Activated naive CD4-positive, alpha-beta T cell treated with anti-CD3 and anti-CD28 coated beads, Interleukin-2, amount 10 ng/mL, durations not matched to agents 7 days and 5 days (primary cell): ENCODE measurements around the gene CAPN5.

Experiments
- CTCF ChIA-PET: fragments of 350-600 bp; sonication (Branson Sonifier 250); formaldehyde crosslinking; loops from one replicate; lab custom pipeline; 2021; ENCODE audit warnings: antibody characterized with exemption; lab: Charles Lee
- DNase-seq: peaks from one replicate; pipeline ENCODE4 v3.0.0-alpha.2; 2020
- H3K27ac Mint-ChIP-seq: one replicate; pipeline ENCODE4 v1.8.0; 2021; ENCODE audit warnings: mild to moderate bottlenecking, moderate library complexity, mixed read lengths
- H3K27me3 Mint-ChIP-seq: one replicate; pipeline ENCODE4 v1.8.0; 2021; ENCODE audit warnings: mild to moderate bottlenecking, mixed read lengths
- H3K36me3 Mint-ChIP-seq: one replicate; pipeline ENCODE4 v1.8.0; 2021; ENCODE audit warnings: mixed read lengths
- H3K4me1 Mint-ChIP-seq: one replicate; pipeline ENCODE4 v1.8.0; 2021; ENCODE audit warnings: mixed read lengths
- H3K4me3 Mint-ChIP-seq: one replicate; pipeline ENCODE4 v1.8.0; 2021; ENCODE audit warnings: mild to moderate bottlenecking, moderate library complexity, mixed read lengths
- H3K9me3 Mint-ChIP-seq: one replicate; pipeline ENCODE4 v1.8.0; 2021; ENCODE audit warnings: mixed read lengths

CAPN5 gene

DNA sequence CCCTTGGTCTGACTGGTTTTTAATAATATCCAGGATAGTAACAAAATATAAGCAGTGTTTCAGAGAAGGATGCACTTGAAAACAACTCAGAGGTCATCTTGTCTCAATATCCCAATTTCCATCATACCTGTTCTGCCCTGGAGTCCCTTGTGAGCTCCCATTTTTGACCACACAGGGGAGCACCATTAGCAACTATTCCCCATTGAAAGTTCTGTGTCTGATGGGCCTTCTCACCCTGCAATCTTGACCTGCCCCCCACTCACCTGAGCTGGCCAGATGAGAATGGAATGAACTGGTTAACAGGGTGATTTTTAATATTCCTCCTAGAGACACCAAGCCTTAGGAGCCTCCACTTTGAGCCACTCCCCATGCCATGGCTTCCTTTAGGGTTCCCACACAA lies 3.8 kb upstream of the CAPN5 start:
- no peak for DNase-seq

DNA sequence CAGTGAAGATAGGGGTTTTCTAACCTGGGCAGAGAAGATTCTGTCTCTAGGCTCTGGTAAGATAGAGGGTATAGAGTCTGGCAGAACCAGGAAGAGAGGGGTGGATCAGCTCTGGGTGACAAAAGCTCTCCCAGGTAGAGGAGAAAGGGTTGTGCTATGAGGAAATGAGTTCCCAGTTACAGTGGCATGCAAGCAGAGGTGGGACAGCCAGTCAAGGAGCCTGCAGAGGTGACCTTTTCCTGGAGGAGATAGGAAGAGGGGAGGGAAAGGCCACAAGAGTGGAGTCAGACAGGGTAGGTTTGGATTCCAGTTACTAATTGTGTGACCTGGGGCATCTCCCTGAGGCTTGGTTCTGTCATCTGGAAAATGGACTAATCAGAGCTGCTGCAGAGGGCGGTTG lies 3.4 kb upstream of the CAPN5 start:
- CTCF ChIA-PET, result interaction anchor here (0.6 to 5.7 kb wide), 9 partner anchors 9 to 281 kb away, joined by 3 to 56 read pairs (median 4); partner anchors contain the start of gene TSKU
- Mint-ChIP-seq H3K27ac (no peak overlapping the region), H3K36me3 (no peaks in the 10 kb centered on the region), H3K27me3 (peaks cover 65% of the 10 kb centered on the region), H3K9me3 (no peaks in the 10 kb centered on the region), H3K4me3 (no peak overlapping the region), H3K4me1 (peaks cover 10% of the 10 kb centered on the region)
- no peak for DNase-seq

More for the DNA sequence above, 3.8 kb upstream of the CAPN5 start:
- Mint-ChIP-seq H3K36me3 (no peaks in the 10 kb centered on the region), H3K27ac (no peak overlapping the region), H3K4me1 (peaks cover 10% of the 10 kb centered on the region), H3K4me3 (no peak overlapping the region), H3K27me3 (peaks cover 64% of the 10 kb centered on the region), H3K9me3 (no peaks in the 10 kb centered on the region)
- CTCF ChIA-PET, result interaction anchor here (0.9 to 5.7 kb wide), 7 partner anchors 8 to 280 kb away, joined by 3 to 56 read pairs (median 4); partner anchors contain the start of gene TSKU

DNA sequence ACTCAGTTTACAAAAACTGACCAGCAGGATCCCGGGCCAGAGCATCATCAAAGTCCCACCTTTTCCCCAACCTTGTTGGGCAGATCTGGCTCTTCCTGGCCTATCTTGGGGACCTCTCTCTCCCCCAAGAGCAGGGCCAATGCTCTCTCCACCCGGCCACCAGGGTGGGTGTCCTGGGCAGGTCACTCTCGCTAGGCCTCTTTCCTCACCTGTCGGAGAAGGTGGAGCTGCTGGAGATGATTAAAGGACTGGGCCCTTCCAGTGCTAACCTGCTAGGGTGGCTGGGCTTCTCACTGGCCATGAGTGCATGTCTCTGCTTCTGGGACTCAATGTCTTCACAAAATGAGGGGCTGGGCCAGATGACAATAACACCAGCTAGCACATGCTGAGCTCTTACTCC lies 2.9 kb upstream of the CAPN5 start:
- Mint-ChIP-seq H3K9me3 (no peaks in the 10 kb centered on the region), H3K27me3 (peaks cover 65% of the 10 kb centered on the region), H3K4me3 (no peak overlapping the region), H3K27ac (no peak overlapping the region), H3K4me1 (peaks cover 10% of the 10 kb centered on the region), H3K36me3 (no peaks in the 10 kb centered on the region)
- CTCF ChIA-PET, result interaction anchor here (0.6 to 5.7 kb wide), 7 partner anchors 9 to 67 kb away, joined by 3 to 56 read pairs (median 4); no protein-coding TSS in a partner anchor
- DNase-seq, result no peak

- no peaks in the 10 kb centered on the region for H3K9me3 Mint-ChIP-seq
- H3K4me1 Mint-ChIP-seq, result peaks cover 10% of the 10 kb centered on the region
- peaks cover 71% of the 10 kb centered on the region for H3K27me3 Mint-ChIP-seq
- CTCF ChIA-PET, result interaction anchor here (1.0 to 5.7 kb wide), 3 partner anchors 17 to 26 kb away, joined by 3 to 56 read pairs (median 11); no protein-coding TSS in a partner anchor
- no peaks in the 10 kb centered on the region for H3K36me3 Mint-ChIP-seq
- H3K27ac Mint-ChIP-seq, result no peak overlapping the region
- H3K4me3 Mint-ChIP-seq, result no peak overlapping the region
- no peak for DNase-seq
Observed at GRCh38 chr11:77064648-77065217, 2.0 kb upstream of the CAPN5 start.

- peaks cover 10% of the 10 kb centered on the region for H3K4me1 Mint-ChIP-seq
- no peaks in the 10 kb centered on the region for H3K9me3 Mint-ChIP-seq
- peaks cover 74% of the 10 kb centered on the region for H3K27me3 Mint-ChIP-seq
Observed at GRCh38 chr11:77065878-77066228, 918 bp upstream of the CAPN5 start.

GRCh38 chr11:77067861-77068443 lies 1.2 kb downstream of the CAPN5 start:
- Mint-ChIP-seq H3K4me1 (peaks cover 22% of the 10 kb centered on the region), H3K4me3 (peak overlapping the region; percentile 71), H3K27me3 (peaks cover 76% of the 10 kb centered on the region), H3K36me3 (no peaks in the 10 kb centered on the region), H3K9me3 (no peaks in the 10 kb centered on the region), H3K27ac (no peak overlapping the region)
- no peak for DNase-seq
- CTCF ChIA-PET, result no interaction called here

More at GRCh38 chr11:77065878-77066228, 918 bp upstream of the CAPN5 start:
- Mint-ChIP-seq H3K27ac (no peak overlapping the region), H3K36me3 (no peaks in the 10 kb centered on the region), H3K4me3 (peak overlapping the region; percentile 70)
- CTCF ChIA-PET, result interaction anchor here (5.7 kb wide), 1 partner anchor 25 kb away, joined by 56 read pairs; no protein-coding TSS in a partner anchor
- no peak for DNase-seq

- CTCF ChIA-PET, result interaction anchor here (0.9 kb wide), 1 partner anchor 11 kb away, joined by 3 read pairs; no protein-coding TSS in a partner anchor
- Mint-ChIP-seq H3K4me1 (peaks cover 28% of the 10 kb centered on the region), H3K9me3 (no peaks in the 10 kb centered on the region), H3K36me3 (no peaks in the 10 kb centered on the region), H3K4me3 (no peak overlapping the region), H3K27me3 (peaks cover 68% of the 10 kb centered on the region), H3K27ac (no peak overlapping the region)
- no peak for DNase-seq
Observed at GRCh38 chr11:77068457-77069335, 1.9 kb downstream of the CAPN5 start.

- H3K4me1 Mint-ChIP-seq, result peaks cover 28% of the 10 kb centered on the region
- H3K9me3 Mint-ChIP-seq, result no peaks in the 10 kb centered on the region
- CTCF ChIA-PET, result interaction anchor here (0.9 kb wide), 1 partner anchor 10 kb away, joined by 3 read pairs; no protein-coding TSS in a partner anchor
- H3K4me3 Mint-ChIP-seq, result no peak overlapping the region
- H3K27me3 Mint-ChIP-seq, result peaks cover 62% of the 10 kb centered on the region
- H3K36me3 Mint-ChIP-seq, result no peaks in the 10 kb centered on the region
- no peak for DNase-seq
- H3K27ac Mint-ChIP-seq, result no peak overlapping the region
Observed at GRCh38 chr11:77069336-77069968, 2.7 kb downstream of the CAPN5 start.

GRCh38 chr11:77069969-77070582 lies 3.3 kb downstream of the CAPN5 start:
- CTCF ChIA-PET, result interaction anchor here (0.9 kb wide), 1 partner anchor 9 kb away, joined by 3 read pairs; no protein-coding TSS in a partner anchor
- Mint-ChIP-seq H3K27me3 (peaks cover 60% of the 10 kb centered on the region), H3K4me3 (no peak overlapping the region)

DNA sequence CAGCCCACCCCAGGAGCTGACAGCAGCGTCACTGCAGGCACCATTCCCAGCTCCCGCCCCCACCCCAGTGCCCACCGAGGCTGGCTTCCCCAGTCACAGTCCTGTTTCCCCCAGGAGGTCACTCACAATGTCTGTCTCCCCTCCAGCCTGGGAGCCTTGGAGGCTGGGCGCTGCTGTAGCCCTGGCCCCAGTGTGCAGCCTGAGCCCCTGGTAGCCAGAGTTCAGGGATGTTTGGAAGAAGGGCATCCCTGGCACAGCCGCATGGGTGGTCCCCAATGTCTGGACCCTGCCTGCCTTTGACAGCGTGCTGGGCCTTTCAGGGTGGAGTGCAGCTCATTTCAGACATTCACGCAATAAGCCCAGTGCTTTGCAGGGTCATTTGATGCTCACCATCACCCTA lies 4.3 kb downstream of the CAPN5 start:
- peaks cover 24% of the 10 kb centered on the region for H3K4me1 Mint-ChIP-seq
- CTCF ChIA-PET, result no interaction called here
- H3K9me3 Mint-ChIP-seq, result no peaks in the 10 kb centered on the region
- peaks cover 52% of the 10 kb centered on the region for H3K27me3 Mint-ChIP-seq
- DNase-seq, result no peak
- H3K4me3 Mint-ChIP-seq, result no peak overlapping the region
- H3K36me3 Mint-ChIP-seq, result no peaks in the 10 kb centered on the region
- no peak overlapping the region for H3K27ac Mint-ChIP-seq

More at GRCh38 chr11:77069969-77070582, 3.3 kb downstream of the CAPN5 start:
- Mint-ChIP-seq H3K27ac (no peak overlapping the region), H3K9me3 (no peaks in the 10 kb centered on the region), H3K4me1 (peaks cover 28% of the 10 kb centered on the region), H3K36me3 (no peaks in the 10 kb centered on the region)
- DNase-seq, result no peak

DNA sequence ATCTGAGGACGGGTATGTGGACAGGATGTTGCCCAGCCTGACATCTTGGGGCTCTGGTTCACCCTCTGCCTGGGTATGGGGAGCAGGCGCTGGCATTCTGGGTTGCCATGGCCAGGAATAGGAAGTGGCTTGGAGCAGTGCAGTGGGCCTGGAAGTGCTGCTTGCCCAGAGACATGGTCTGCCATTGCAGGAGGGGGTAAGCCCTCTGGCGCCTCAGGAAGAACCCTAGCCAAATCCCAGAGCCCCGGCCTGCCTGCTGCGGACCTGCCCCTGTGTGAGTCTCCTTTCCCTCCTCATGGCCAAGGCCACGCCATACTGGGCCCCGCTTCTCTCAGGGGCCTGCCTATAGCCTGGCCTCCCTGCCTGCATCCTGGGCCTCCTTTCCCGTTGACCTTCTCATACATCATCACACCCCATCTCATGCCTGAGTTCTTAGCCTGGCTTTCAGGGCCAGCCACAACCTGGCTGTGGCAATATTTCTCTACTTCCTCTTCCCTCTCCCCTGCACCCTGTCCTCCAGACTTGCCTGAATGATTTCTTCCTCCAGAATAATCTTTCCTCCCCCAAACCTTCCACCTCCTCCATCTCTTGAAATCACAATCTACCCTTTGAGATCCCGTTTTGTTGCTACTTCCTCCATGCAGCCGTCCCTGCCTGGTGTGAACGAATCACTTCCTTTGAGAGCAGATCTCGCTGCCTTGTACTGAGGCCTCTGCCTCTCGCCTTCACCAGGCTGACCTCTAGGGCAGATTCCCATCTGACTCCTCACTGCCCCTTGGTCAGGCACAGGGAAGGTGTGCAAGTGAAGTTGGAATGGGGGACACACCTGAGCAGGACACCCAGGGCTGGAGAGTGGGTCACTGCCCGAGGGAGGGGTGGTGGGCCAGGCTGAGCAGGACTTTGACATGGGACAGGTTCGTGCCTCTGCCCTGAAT lies 5.2 kb downstream of the CAPN5 start:
- DNase-seq, result no peak

GRCh38 chr11:77072851-77073327 lies 6.1 kb downstream of the CAPN5 start:
- Mint-ChIP-seq H3K36me3 (no peaks in the 10 kb centered on the region), H3K9me3 (no peaks in the 10 kb centered on the region), H3K27me3 (peaks cover 42% of the 10 kb centered on the region), H3K4me3 (no peak overlapping the region), H3K4me1 (peaks cover 18% of the 10 kb centered on the region), H3K27ac (no peak overlapping the region)
- CTCF ChIA-PET, result interaction anchor here (1.3 to 2.1 kb wide), 2 partner anchors 18 to 25 kb away, joined by 4 to 5 read pairs; no protein-coding TSS in a partner anchor
- DNase-seq, result no peak

More for the DNA sequence above, 5.2 kb downstream of the CAPN5 start:
- peaks cover 50% of the 10 kb centered on the region for H3K27me3 Mint-ChIP-seq
- H3K36me3 Mint-ChIP-seq, result no peaks in the 10 kb centered on the region
- H3K27ac Mint-ChIP-seq, result no peak overlapping the region
- H3K4me1 Mint-ChIP-seq, result peaks cover 23% of the 10 kb centered on the region
- CTCF ChIA-PET, result interaction anchor here (2.1 kb wide), 1 partner anchor 19 kb away, joined by 5 read pairs; no protein-coding TSS in a partner anchor
- no peaks in the 10 kb centered on the region for H3K9me3 Mint-ChIP-seq
- no peak overlapping the region for H3K4me3 Mint-ChIP-seq
